Activated B cell treated with CpG ODN at 0.5 μM for 24 hours (primary cell): ENCODE data around the gene CRELD2. TPM values are rescaled to one million over a fixed set of nuclear protein-coding genes. Genes with fewer than 3 reads are reported as not detected.
A peak's percentile ranks its signal among the peaks of the same experiment; 100 is the strongest.

Experiments used
- ATAC-seq: fragments of 200-7000 bp; cut with Tn5 transposase; one replicate; pipeline ENCODE4 v1.10.0; 2021; ENCODE audit warnings: low read depth, mild to moderate bottlenecking, moderate library complexity
- CTCF ChIA-PET: fragments of 350-600 bp; sonication (Branson Sonifier 250); formaldehyde crosslinking; loops from one replicate; lab custom pipeline; 2021; ENCODE audit warnings: antibody characterized with exemption; lab: Charles Lee
- POLR2A ChIA-PET: fragments of 350-600 bp; sonication (Branson Sonifier 250); formaldehyde crosslinking; loops from one replicate; lab custom pipeline; 2021; ENCODE audit warnings: antibody characterized with exemption; lab: Charles Lee
- DNase-seq: peaks from one replicate; pipeline ENCODE4 v3.0.0; 2022
- H3K27ac Mint-ChIP-seq: one replicate; pipeline ENCODE4 v1.8.0; 2020; ENCODE audit warnings: mixed read lengths
- H3K27me3 Mint-ChIP-seq: one replicate; pipeline ENCODE4 v1.8.0; 2021; ENCODE audit warnings: mixed read lengths
- H3K36me3 Mint-ChIP-seq: one replicate; pipeline ENCODE4 v1.8.0; 2021; ENCODE audit warnings: low read depth, mixed read lengths
- H3K4me1 Mint-ChIP-seq: one replicate; pipeline ENCODE4 v1.8.0; 2021; ENCODE audit warnings: mixed read lengths
- H3K4me3 Mint-ChIP-seq: one replicate; pipeline ENCODE4 v1.8.0; 2020; ENCODE audit warnings: mild to moderate bottlenecking, mixed read lengths
- H3K9me3 Mint-ChIP-seq: one replicate; pipeline ENCODE4 v1.8.0; 2020; ENCODE audit warnings: mixed read lengths
- intact Hi-C: fragments of 100-400 bp; cut with micrococcal nuclease; formaldehyde crosslinking; loops from one replicate; pipeline ENCODE4 v1.15.1; 2024
- total RNA-seq: library from RNA; stranded (reverse); gene quantifications from 2 replicates; pipeline ENCODE4 v1.2.3, GENCODE V29; 2022
- TF ChIP-seq, protein P1 (sequence below): fragments of 200-600 bp; IDR thresholded peaks from one replicate; pipeline ENCODE4 v1.8.0; 2022; ENCODE audit warnings: antibody characterized with exemption, mild to moderate bottlenecking

Gene CRELD2
- total RNA-seq, 1 donor from 2014 or later, result 44.5 TPM

DNA sequence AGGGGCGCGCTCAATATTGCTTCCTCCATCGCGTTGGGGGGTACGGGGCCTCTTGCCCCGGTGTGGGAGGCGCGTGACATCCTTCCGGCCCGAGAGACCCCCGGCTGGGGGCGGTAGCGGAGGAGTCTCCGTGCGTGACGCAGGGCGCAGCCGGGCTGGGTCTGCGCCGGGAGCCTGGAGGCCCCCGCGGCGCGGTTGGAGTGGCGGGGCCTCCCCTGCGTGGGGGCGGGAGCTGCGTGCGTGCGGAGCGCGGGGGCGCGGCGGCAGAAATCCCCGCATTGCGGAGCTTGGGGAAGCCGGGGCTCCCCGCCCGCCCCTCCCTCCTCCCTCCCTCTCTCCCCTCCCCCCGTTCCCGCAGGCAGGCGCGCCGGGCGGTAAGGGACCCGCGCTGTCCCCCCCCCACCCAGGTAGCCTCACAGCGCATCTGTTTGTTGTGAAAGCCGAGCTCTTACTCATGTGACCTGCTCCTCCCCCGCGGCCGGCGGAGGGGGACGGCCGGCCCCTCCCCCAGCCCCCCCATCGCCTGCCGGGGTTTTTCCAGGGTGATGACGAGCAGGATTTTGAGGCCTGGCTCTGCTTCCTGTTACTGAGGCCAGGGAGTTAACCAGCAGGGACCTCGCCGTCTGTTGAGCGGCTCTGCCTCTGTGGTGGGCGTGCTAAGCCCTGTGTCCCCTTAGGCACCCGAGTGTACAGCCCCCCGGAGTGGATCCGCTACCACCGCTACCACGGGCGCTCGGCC lies 43.7 kb downstream of the CRELD2 start:
- ATAC-seq (peak; percentile 29), DNase-seq (peak; percentile 71)
- POLR2A ChIA-PET, result interaction anchor here (0.6 to 18.9 kb wide), 18 partner anchors 9 to 259 kb away, joined by 3 to 828 read pairs (median 7); partner anchors contain the start of genes ALG12 and CRELD2
- Mint-ChIP-seq H3K4me1 (peaks cover 53% of the 10 kb centered on the region), H3K36me3 (peaks cover 33% of the 10 kb centered on the region), H3K4me3 (peak overlapping the region; percentile 91), H3K9me3 (no peaks in the 10 kb centered on the region), H3K27me3 (no peaks in the 10 kb centered on the region), H3K27ac (peak overlapping the region; percentile 90)
- CTCF ChIA-PET, result interaction anchor here (1.4 to 4.6 kb wide), 5 partner anchors 26 to 68 kb away, joined by 4 to 36 read pairs (median 8); no protein-coding TSS in a partner anchor
- TF ChIP-seq, protein P1, sequence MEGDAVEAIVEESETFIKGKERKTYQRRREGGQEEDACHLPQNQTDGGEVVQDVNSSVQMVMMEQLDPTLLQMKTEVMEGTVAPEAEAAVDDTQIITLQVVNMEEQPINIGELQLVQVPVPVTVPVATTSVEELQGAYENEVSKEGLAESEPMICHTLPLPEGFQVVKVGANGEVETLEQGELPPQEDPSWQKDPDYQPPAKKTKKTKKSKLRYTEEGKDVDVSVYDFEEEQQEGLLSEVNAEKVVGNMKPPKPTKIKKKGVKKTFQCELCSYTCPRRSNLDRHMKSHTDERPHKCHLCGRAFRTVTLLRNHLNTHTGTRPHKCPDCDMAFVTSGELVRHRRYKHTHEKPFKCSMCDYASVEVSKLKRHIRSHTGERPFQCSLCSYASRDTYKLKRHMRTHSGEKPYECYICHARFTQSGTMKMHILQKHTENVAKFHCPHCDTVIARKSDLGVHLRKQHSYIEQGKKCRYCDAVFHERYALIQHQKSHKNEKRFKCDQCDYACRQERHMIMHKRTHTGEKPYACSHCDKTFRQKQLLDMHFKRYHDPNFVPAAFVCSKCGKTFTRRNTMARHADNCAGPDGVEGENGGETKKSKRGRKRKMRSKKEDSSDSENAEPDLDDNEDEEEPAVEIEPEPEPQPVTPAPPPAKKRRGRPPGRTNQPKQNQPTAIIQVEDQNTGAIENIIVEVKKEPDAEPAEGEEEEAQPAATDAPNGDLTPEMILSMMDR, result no peak
- intact Hi-C loops, result loop anchor here (1.0 to 10.0 kb wide), 3 partner anchors 22 to 583 kb away; partner anchors contain the start of gene KLHDC7B

DNA sequence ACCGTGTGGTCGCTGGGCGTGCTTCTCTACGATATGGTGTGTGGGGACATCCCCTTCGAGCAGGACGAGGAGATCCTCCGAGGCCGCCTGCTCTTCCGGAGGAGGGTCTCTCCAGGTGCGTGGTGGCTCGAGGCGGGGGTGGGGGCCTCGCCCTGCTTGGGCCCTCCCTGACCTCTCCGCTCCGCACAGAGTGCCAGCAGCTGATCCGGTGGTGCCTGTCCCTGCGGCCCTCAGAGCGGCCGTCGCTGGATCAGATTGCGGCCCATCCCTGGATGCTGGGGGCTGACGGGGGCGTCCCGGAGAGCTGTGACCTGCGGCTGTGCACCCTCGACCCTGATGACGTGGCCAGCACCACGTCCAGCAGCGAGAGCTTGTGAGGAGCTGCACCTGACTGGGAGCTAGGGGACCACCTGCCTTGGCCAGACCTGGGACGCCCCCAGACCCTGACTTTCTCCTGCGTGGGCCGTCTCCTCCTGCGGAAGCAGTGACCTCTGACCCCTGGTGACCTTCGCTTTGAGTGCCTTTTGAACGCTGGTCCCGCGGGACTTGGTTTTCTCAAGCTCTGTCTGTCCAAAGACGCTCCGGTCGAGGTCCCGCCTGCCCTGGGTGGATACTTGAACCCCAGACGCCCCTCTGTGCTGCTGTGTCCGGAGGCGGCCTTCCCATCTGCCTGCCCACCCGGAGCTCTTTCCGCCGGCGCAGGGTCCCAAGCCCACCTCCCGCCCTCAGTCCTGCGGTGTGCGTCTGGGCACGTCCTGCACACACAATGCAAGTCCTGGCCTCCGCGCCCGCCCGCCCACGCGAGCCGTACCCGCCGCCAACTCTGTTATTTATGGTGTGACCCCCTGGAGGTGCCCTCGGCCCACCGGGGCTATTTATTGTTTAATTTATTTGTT lies 44.6 kb downstream of the CRELD2 start:
- TF ChIP-seq, protein P1, result no peak
- H3K4me3 Mint-ChIP-seq, result peak overlapping the region; percentile 91
- no peaks in the 10 kb centered on the region for H3K9me3 Mint-ChIP-seq
- ATAC-seq (no peak), DNase-seq (no peak)
- intact Hi-C loops, result loop anchor here (1.0 to 10.0 kb wide), 3 partner anchors 21 to 582 kb away; partner anchors contain the start of gene KLHDC7B
- CTCF ChIA-PET, result interaction anchor here (1.4 to 4.6 kb wide), 4 partner anchors 27 to 68 kb away, joined by 4 to 36 read pairs (median 10); no protein-coding TSS in a partner anchor
- POLR2A ChIA-PET, result interaction anchor here (0.6 to 18.9 kb wide), 16 partner anchors 8 to 258 kb away, joined by 3 to 828 read pairs (median 8); partner anchors contain the start of genes ALG12 and CRELD2
- H3K27me3 Mint-ChIP-seq, result no peaks in the 10 kb centered on the region
- peaks cover 59% of the 10 kb centered on the region for H3K4me1 Mint-ChIP-seq
- peak overlapping the region; percentile 80 for H3K27ac Mint-ChIP-seq
- H3K36me3 Mint-ChIP-seq, result peaks cover 33% of the 10 kb centered on the region

GRCh38 chr22:49963647-49964026 lies 45.2 kb downstream of the CRELD2 start:
- POLR2A ChIA-PET, result interaction anchor here (1.9 to 18.9 kb wide), 4 partner anchors 7 to 48 kb away, joined by 8 to 828 read pairs (median 50); no protein-coding TSS in a partner anchor
- intact Hi-C loops, result loop anchor here (10.0 kb wide), 1 partner anchor 581 kb away; the partner anchor contains the start of gene KLHDC7B

DNA sequence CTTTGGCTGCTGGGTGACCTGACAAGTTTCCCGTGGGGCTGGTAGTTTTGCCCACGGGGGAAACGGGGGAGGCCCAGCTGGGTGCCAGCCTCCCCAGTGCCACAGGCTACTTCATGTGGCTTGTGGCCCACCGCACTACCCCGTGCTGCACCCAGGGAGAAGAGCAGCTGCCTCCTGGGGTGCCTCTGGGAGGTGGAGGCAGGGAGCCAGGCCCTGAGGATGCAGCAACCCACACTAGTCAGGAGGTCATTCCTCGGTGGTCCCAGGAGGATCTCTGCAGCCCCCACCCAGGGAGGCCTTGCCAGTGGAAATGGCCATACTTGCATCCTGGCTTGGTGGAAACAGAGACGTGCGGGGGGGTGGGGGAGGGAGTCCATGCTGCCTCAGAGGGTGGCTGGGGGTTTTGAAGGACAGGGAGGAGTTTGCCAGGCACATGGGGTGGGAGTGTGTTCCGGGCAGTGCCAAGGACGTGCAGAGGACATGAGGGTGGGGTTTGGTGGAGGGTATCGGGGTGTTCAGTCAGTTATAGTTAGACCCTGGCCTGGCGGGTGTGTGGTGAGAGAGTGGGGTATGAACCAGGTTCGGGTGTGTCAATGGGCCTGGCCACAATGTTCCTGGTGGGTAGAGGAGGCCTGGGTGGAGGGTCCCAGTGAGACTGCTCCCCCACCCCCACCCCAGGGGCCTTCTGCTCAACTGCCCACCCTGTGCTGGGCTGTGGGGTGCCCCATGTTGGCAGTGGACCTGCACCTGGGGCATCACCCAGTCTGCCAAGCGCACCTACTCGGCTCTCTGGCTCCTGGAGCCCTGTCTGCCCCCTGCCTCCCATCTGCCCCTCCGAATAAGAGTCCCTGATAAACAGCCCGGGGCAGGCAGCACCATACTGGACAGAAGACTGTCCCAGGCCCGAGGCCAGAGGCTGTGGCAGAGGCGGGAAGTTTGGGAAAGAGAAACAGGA lies 46.0 kb downstream of the CRELD2 start:
- H3K27me3 Mint-ChIP-seq, result no peaks in the 10 kb centered on the region
- peak overlapping the region; percentile 91 for H3K4me3 Mint-ChIP-seq
- no peaks in the 10 kb centered on the region for H3K9me3 Mint-ChIP-seq
- peaks cover 33% of the 10 kb centered on the region for H3K36me3 Mint-ChIP-seq
- ATAC-seq, result no peak
- no peak for DNase-seq
- intact Hi-C loops, result loop anchor here (10.0 kb wide), 1 partner anchor 580 kb away; the partner anchor contains the start of gene KLHDC7B
- H3K27ac Mint-ChIP-seq, result peak overlapping the region; percentile 80
- TF ChIP-seq, protein P1, result no peak
- peaks cover 55% of the 10 kb centered on the region for H3K4me1 Mint-ChIP-seq
- ChIA-PET POLR2A (interaction anchor here (18.9 kb wide), 1 partner anchor 27 kb away, joined by 828 read pairs; no protein-coding TSS in a partner anchor), CTCF (interaction anchor here (4.6 kb wide), 1 partner anchor 34 kb away, joined by 36 read pairs; no protein-coding TSS in a partner anchor)

More at GRCh38 chr22:49963647-49964026, 45.2 kb downstream of the CRELD2 start:
- TF ChIP-seq, protein P1, result no peak
- no peaks in the 10 kb centered on the region for H3K9me3 Mint-ChIP-seq
- H3K36me3 Mint-ChIP-seq, result peaks cover 33% of the 10 kb centered on the region
- no peak for DNase-seq
- H3K27me3 Mint-ChIP-seq, result no peaks in the 10 kb centered on the region
- peaks cover 62% of the 10 kb centered on the region for H3K4me1 Mint-ChIP-seq
- peak overlapping the region; percentile 80 for H3K27ac Mint-ChIP-seq
- CTCF ChIA-PET, result interaction anchor here (1.4 to 4.6 kb wide), 2 partner anchors 28 to 33 kb away, joined by 4 to 36 read pairs; no protein-coding TSS in a partner anchor
- ATAC-seq, result no peak
- H3K4me3 Mint-ChIP-seq, result peak overlapping the region; percentile 91
